ENCODE results near the gene IL6ST.

GRCh38 chr5:55923865-55924500 is 70.8 kb downstream of the IL6ST start:
- TF ChIP-seq ZNF384 (IDR thresholded peaks at IDR 0.05): no peak
- no peak for TF ChIP-seq ARNT (IDR thresholded peaks at IDR 0.05)
- no peak for TF ChIP-seq FOXK2 (IDR thresholded peaks at IDR 0.05)
- no peak for TF ChIP-seq FOXM1 (IDR thresholded peaks at IDR 0.05; ENCODE audit: borderline replicate concordance)
- TF ChIP-seq CTBP1 (IDR thresholded peaks at IDR 0.05; ENCODE audit: borderline replicate concordance): no peak
- TF ChIP-seq BHLHE40 (IDR thresholded peaks at IDR 0.05; ENCODE audit: borderline replicate concordance): no peak
- TF ChIP-seq HDGF (IDR thresholded peaks at IDR 0.05; ENCODE audit: borderline replicate concordance): no peak
- TF ChIP-seq ELF4 (IDR thresholded peaks at IDR 0.05): no peak
- no peak for TF ChIP-seq SUZ12 (IDR thresholded peaks at IDR 0.05)
- no peak for TF ChIP-seq NFRKB (IDR thresholded peaks at IDR 0.05)
